GM12878 (cell line): Measurements from ENCODE around the gene HSP90AB1. TPM values are rescaled to one million over a fixed set of nuclear protein-coding genes. Genes with fewer than 3 reads are reported as not detected.

Experiments used
- BCL11A ChIP-seq: IDR thresholded peaks from 2 replicates; pipeline ENCODE4 v1.6.1; 2011; ENCODE audit warnings: low read depth, low read length
- CREB1 ChIP-seq: IDR thresholded peaks from 2 replicates; pipeline ENCODE4 v1.6.1; 2012; ENCODE audit warnings: low read depth, mild to moderate bottlenecking, inconsistent platforms
- FOXM1 ChIP-seq: IDR thresholded peaks from 2 replicates; pipeline ENCODE4 v1.6.1; 2012; ENCODE audit warnings: low read depth, mild to moderate bottlenecking, inconsistent platforms, low read length, moderate library complexity
- GABPA ChIP-seq: IDR thresholded peaks from 2 replicates; pipeline ENCODE4 v1.6.1; 2014; ENCODE audit warnings: antibody characterized with exemption, low read depth, mild to moderate bottlenecking, inconsistent platforms
- GATAD2B ChIP-seq: fragments of 450-650 bp; conservative IDR thresholded peaks from 2 replicates; pipeline ENCODE4 v1.6.1; 2017; ENCODE audit warnings: low read depth, mild to moderate bottlenecking, moderate library complexity
- HDAC6 ChIP-seq: fragments of 200-600 bp; sonication (generic); IDR thresholded peaks from one replicate; pipeline ENCODE4 v1.8.0; 2017; ENCODE audit warnings: antibody characterized with exemption; ENCODE audit not compliant: unreplicated experiment
- POLR2AphosphoS2 ChIP-seq: IDR thresholded peaks from 2 replicates; pipeline ENCODE4 v1.6.1; 2011; ENCODE audit warnings: low read depth, mild to moderate bottlenecking, low read length, improper control_type of control experiment, moderate library complexity
- RAD21 ChIP-seq: IDR thresholded peaks from 2 replicates; pipeline ENCODE4 v1.6.1; 2011; ENCODE audit warnings: mild to moderate bottlenecking, low read depth, low read length, moderate library complexity; ENCODE audit not compliant: insufficient read depth
- RELA ChIP-seq: fragments of 450-650 bp; IDR thresholded peaks from 2 replicates; pipeline ENCODE4 v1.8.0; 2014; ENCODE audit warnings: borderline replicate concordance; ENCODE audit not compliant: partially characterized antibody
- SIX5 ChIP-seq: IDR thresholded peaks from 2 replicates; pipeline ENCODE4 v1.6.1; 2011; ENCODE audit warnings: mild to moderate bottlenecking, low read depth, low read length, moderate library complexity; ENCODE audit not compliant: severe bottlenecking
- SPI1 ChIP-seq: IDR thresholded peaks from 2 replicates; pipeline ENCODE4 v1.6.1; 2011; ENCODE audit warnings: low read depth, mild to moderate bottlenecking, low read length, moderate library complexity, borderline replicate concordance; ENCODE audit not compliant: insufficient read depth
- TCF12 ChIP-seq: IDR thresholded peaks from 2 replicates; pipeline ENCODE4 v1.6.1; 2011; ENCODE audit warnings: low read depth, mild to moderate bottlenecking, low read length
- WRNIP1 ChIP-seq: IDR thresholded peaks from 2 replicates; pipeline ENCODE4 v1.6.1; 2011; ENCODE audit warnings: low read depth, low read length, improper control_type of control experiment, borderline replicate concordance
- YBX1 ChIP-seq: fragments of 450-650 bp; IDR thresholded peaks from 2 replicates; pipeline ENCODE4 v1.6.1; 2016; ENCODE audit warnings: antibody characterized with exemption
- ZBED1 ChIP-seq: IDR thresholded peaks from 2 replicates; pipeline ENCODE4 v1.6.1; 2016; ENCODE audit warnings: borderline replicate concordance
- ZNF274 ChIP-seq: IDR thresholded peaks from one replicate; pipeline ENCODE4 v1.8.0; 2011; ENCODE audit not compliant: insufficient read length, insufficient read depth
- ZNF622 ChIP-seq: fragments of 450-650 bp; IDR thresholded peaks from 2 replicates; pipeline ENCODE4 v1.6.1; 2017; ENCODE audit warnings: mild to moderate bottlenecking, inconsistent platforms
- ZSCAN29 ChIP-seq: fragments of 450-650 bp; IDR thresholded peaks from 2 replicates; pipeline ENCODE4 v1.6.1; 2017; ENCODE audit warnings: mild to moderate bottlenecking, moderate library complexity
- ZZZ3 ChIP-seq: IDR thresholded peaks from 2 replicates; pipeline ENCODE4 v1.6.1; 2011; ENCODE audit warnings: low read depth; ENCODE audit not compliant: control insufficient read depth, insufficient read length
- polyA plus RNA-seq, 11 experiments: library from polyadenylated mRNA; depleted of rRNA in 4 of 11; unstranded in 6 of 11; stranded (reverse) in 5 of 11; fragments of >200 nt; fragmentation: Nextera tagmentation in 4 of 11; fragmentation: Illumina TruSeq in 1 of 11; extraction: Ambion mirVana in 4 of 11; extraction: Trizol in 1 of 11; gene quantifications; 1 replicate in 1 of 11; 2 replicates in 10 of 11; pipeline versions ENCODE4 v1.2.1 to v1.2.3, GENCODE V29; 2011 to 2016; ENCODE audit warnings: inconsistent platforms in 2 of 11, missing spikeins in 2 of 11, low read depth in 1 of 11
- total RNA-seq, 4 experiments: library from RNA; depleted of rRNA in 3 of 4; stranded (reverse); fragments of >200 nt in 3 of 4; fragmentation: Illumina TruSeq in 1 of 4; extraction: Trizol in 1 of 4; gene quantifications; 2 replicates each; pipeline versions ENCODE4 v1.2.1 to v1.2.3, GENCODE V29; 2013 to 2021
- TF ChIP-seq, protein P1 (sequence below): IDR thresholded peaks from 2 replicates; pipeline ENCODE4 v1.6.1; 2012; ENCODE audit warnings: low read depth, low read length, improper control_type of control experiment
- TF ChIP-seq, protein P2 (sequence below): fragments of 450-650 bp; IDR thresholded peaks from 2 replicates; pipeline ENCODE4 v1.6.1; 2017; ENCODE audit warnings: mild to moderate bottlenecking, low read depth, inconsistent platforms; ENCODE audit not compliant: poor library complexity, severe bottlenecking
- TF ChIP-seq, protein P3 (sequence below): fragments of 450-650 bp; conservative IDR thresholded peaks from 2 replicates; pipeline ENCODE4 v1.6.1; 2017; ENCODE audit warnings: mild to moderate bottlenecking, moderate library complexity
- TF ChIP-seq, protein P4 (sequence below): fragments of 450-650 bp; IDR thresholded peaks from 2 replicates; pipeline ENCODE4 v1.6.1; 2017; ENCODE audit warnings: borderline replicate concordance

Gene HSP90AB1
- total and polyA plus RNA-seq, 10 of the 15 experiments (the other 5 are each of a cell fraction or from before 2014, with no cell fraction given) = 988 to 1,682 (median 1,146) TPM

DNA sequence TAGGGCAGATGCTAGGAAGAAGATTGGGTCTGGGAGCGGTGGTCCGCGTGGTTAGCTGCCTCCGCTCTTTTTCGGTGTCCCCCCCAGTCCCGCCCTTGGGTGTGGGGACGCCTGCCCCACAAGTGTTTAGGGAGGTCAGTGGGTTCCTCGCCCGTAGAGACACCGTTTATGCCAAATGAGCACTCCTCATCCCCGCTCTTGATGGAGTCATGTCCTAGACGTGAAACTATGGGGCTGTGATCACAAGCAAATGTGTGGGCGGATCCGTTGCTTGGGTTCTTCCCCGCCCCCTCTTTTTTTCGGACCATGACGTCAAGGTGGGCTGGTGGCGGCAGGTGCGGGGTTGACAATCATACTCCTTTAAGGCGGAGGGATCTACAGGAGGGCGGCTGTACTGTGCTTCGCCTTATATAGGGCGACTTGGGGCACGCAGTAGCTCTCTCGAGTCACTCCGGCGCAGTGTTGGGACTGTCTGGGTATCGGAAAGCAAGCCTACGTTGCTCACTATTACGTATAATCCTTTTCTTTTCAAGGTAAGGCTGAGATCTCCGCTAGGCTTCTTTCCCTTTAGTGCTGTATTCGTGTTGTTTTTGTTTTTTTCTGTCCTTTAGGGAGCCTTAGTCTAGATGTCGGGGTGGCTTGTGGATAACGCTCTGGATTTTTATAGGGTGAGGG is at the start of gene HSP90AB1 (continued):
- TF ChIP-seq ZZZ3 (no peak), SIX5 (no peak), RELA (peak; percentile 50), ZNF274 (no peak), RAD21 (no peak), CREB1 (peak; percentile 90), ZBED1 (peak; percentile 91), YBX1 (peak; percentile 66; the same call in 1 of the 2 replicates), GATAD2B (no peak), POLR2AphosphoS2 (peak; percentile 100), FOXM1 (peak; percentile 68), SPI1 (0 out of 2 replicates have a peak, but pooled peaks have one; percentile 7), WRNIP1 (peak; percentile 93; the same call in 1 of the 2 replicates), TCF12 (peak; percentile 97), ZSCAN29 (0 out of 2 replicates have a peak, but pooled peaks have one; percentile 35), BCL11A (0 out of 2 replicates have a peak, but pooled peaks have one; percentile 48), ZNF622 (no peak), HDAC6 (peak; percentile 97), GABPA (0 out of 2 replicates have a peak, but pooled peaks have one; percentile 46)
- TF ChIP-seq, protein P1, sequence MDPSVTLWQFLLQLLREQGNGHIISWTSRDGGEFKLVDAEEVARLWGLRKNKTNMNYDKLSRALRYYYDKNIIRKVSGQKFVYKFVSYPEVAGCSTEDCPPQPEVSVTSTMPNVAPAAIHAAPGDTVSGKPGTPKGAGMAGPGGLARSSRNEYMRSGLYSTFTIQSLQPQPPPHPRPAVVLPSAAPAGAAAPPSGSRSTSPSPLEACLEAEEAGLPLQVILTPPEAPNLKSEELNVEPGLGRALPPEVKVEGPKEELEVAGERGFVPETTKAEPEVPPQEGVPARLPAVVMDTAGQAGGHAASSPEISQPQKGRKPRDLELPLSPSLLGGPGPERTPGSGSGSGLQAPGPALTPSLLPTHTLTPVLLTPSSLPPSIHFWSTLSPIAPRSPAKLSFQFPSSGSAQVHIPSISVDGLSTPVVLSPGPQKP = no peak
- TF ChIP-seq, protein P2, sequence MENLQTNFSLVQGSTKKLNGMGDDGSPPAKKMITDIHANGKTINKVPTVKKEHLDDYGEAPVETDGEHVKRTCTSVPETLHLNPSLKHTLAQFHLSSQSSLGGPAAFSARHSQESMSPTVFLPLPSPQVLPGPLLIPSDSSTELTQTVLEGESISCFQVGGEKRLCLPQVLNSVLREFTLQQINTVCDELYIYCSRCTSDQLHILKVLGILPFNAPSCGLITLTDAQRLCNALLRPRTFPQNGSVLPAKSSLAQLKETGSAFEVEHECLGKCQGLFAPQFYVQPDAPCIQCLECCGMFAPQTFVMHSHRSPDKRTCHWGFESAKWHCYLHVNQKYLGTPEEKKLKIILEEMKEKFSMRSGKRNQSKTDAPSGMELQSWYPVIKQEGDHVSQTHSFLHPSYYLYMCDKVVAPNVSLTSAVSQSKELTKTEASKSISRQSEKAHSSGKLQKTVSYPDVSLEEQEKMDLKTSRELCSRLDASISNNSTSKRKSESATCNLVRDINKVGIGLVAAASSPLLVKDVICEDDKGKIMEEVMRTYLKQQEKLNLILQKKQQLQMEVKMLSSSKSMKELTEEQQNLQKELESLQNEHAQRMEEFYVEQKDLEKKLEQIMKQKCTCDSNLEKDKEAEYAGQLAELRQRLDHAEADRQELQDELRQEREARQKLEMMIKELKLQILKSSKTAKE = peak; percentile 76
- TF ChIP-seq, protein P3, sequence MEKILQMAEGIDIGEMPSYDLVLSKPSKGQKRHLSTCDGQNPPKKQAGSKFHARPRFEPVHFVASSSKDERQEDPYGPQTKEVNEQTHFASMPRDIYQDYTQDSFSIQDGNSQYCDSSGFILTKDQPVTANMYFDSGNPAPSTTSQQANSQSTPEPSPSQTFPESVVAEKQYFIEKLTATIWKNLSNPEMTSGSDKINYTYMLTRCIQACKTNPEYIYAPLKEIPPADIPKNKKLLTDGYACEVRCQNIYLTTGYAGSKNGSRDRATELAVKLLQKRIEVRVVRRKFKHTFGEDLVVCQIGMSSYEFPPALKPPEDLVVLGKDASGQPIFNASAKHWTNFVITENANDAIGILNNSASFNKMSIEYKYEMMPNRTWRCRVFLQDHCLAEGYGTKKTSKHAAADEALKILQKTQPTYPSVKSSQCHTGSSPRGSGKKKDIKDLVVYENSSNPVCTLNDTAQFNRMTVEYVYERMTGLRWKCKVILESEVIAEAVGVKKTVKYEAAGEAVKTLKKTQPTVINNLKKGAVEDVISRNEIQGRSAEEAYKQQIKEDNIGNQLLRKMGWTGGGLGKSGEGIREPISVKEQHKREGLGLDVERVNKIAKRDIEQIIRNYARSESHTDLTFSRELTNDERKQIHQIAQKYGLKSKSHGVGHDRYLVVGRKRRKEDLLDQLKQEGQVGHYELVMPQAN = no peak; the same call in 1 of the 2 replicates
- TF ChIP-seq, protein P4, sequence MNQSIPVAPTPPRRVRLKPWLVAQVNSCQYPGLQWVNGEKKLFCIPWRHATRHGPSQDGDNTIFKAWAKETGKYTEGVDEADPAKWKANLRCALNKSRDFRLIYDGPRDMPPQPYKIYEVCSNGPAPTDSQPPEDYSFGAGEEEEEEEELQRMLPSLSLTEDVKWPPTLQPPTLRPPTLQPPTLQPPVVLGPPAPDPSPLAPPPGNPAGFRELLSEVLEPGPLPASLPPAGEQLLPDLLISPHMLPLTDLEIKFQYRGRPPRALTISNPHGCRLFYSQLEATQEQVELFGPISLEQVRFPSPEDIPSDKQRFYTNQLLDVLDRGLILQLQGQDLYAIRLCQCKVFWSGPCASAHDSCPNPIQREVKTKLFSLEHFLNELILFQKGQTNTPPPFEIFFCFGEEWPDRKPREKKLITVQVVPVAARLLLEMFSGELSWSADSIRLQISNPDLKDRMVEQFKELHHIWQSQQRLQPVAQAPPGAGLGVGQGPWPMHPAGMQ = no peak
